Peyer's patch (tissue), 4 donors: Measurements from ENCODE around the gene SLC6A14. TPM values are rescaled to one million over a fixed set of nuclear protein-coding genes. Genes with fewer than 3 reads are reported as not detected.

ENCODE experiments used
- DNase-seq, 3 donors: peaks; one replicate each; pipeline ENCODE4 v3.0.0-alpha.2; 2017 to 2019
- H3K27ac ChIP-seq, 4 donors: fragments of 200-600 bp; sonication (generic); one replicate each; pipeline ENCODE4 v1.5.1; 2016 to 2019
- H3K27me3 ChIP-seq, 2 donors: fragments of 200-600 bp; sonication (generic); one replicate each; pipeline ENCODE4 v1.5.1; 2019
- H3K36me3 ChIP-seq, 3 donors: fragments of 200-600 bp; sonication (generic); one replicate each; pipeline ENCODE4 v1.5.1; 2016 to 2019
- H3K4me1 ChIP-seq, 4 donors: fragments of 200-600 bp; sonication (generic); one replicate each; pipeline ENCODE4 v1.5.1; 2016 to 2019
- H3K4me3 ChIP-seq, 4 donors: fragments of 200-600 bp; sonication (generic); 1 replicate in 3 of 4; 2 replicates in 1 of 4; pipeline ENCODE4 v1.5.1; 2016 to 2019; ENCODE audit warnings: mild to moderate bottlenecking in 1 of 4
- H3K9me3 ChIP-seq, 4 donors: fragments of 200-600 bp; sonication (generic); one replicate each; pipeline ENCODE4 v1.5.1; 2016 to 2019; ENCODE audit warnings: mild to moderate bottlenecking in 1 of 4
- POLR2A ChIP-seq, 2 donors: fragments of 450-650 bp; IDR thresholded peaks; one replicate each; pipeline ENCODE4 v1.5.1; 2017; ENCODE audit warnings: antibody characterized with exemption in 2 of 2, mild to moderate bottlenecking in 2 of 2, moderate library complexity in 2 of 2
- total RNA-seq, 4 donors: library from RNA; depleted of rRNA; stranded (reverse); fragments of >200 nt; gene quantifications; one replicate each; pipeline ENCODE4 v1.1.0, GENCODE V29; 2016
- TF ChIP-seq, protein P1 (sequence below), 6 experiments: fragments of 450-650 bp in 4 of 6; fragments of 200-600 bp in 2 of 6; sonication (generic) in 1 of 6; IDR thresholded peaks; one replicate each; pipeline ENCODE4 v1.5.1; 2017 to 2019; ENCODE audit warnings: antibody characterized with exemption in 6 of 6, mild to moderate bottlenecking in 3 of 6, moderate library complexity in 1 of 6

Gene SLC6A14
- total RNA-seq, 4 donors from 2014 or later, result 0.18 to 0.40 (median 0.28) TPM; not detected in 1

- TF ChIP-seq POLR2A (IDR thresholded peaks at IDR 0.05), result no peak
- TF ChIP-seq, protein P1, sequence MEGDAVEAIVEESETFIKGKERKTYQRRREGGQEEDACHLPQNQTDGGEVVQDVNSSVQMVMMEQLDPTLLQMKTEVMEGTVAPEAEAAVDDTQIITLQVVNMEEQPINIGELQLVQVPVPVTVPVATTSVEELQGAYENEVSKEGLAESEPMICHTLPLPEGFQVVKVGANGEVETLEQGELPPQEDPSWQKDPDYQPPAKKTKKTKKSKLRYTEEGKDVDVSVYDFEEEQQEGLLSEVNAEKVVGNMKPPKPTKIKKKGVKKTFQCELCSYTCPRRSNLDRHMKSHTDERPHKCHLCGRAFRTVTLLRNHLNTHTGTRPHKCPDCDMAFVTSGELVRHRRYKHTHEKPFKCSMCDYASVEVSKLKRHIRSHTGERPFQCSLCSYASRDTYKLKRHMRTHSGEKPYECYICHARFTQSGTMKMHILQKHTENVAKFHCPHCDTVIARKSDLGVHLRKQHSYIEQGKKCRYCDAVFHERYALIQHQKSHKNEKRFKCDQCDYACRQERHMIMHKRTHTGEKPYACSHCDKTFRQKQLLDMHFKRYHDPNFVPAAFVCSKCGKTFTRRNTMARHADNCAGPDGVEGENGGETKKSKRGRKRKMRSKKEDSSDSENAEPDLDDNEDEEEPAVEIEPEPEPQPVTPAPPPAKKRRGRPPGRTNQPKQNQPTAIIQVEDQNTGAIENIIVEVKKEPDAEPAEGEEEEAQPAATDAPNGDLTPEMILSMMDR (IDR thresholded peaks at IDR 0.05), result no peak
- DNase-seq, result no peak
- H3K4me1 ChIP-seq, result no peaks in the 10 kb centered on the region
- H3K36me3 ChIP-seq, result no peaks in the 10 kb centered on the region
- no peak overlapping the region for H3K27ac ChIP-seq
- no peaks in the 10 kb centered on the region for H3K27me3 ChIP-seq
- no peak overlapping the region for H3K4me3 ChIP-seq
- no peaks in the 10 kb centered on the region for H3K9me3 ChIP-seq
Observed at GRCh38 chrX:116417214-116417613, 19.2 kb upstream of the SLC6A14 start.

GRCh38 chrX:116417968-116418367 lies 18.4 kb upstream of the SLC6A14 start:
- H3K27ac ChIP-seq, result no peak overlapping the region
- H3K4me1 ChIP-seq, result no peaks in the 10 kb centered on the region
- H3K27me3 ChIP-seq, result no peaks in the 10 kb centered on the region
- TF ChIP-seq POLR2A (IDR thresholded peaks at IDR 0.05), result no peak
- TF ChIP-seq, protein P1 (IDR thresholded peaks at IDR 0.05), result no peak
- DNase-seq, result no peak
- H3K4me3 ChIP-seq, result no peak overlapping the region
- no peaks in the 10 kb centered on the region for H3K36me3 ChIP-seq
- no peaks in the 10 kb centered on the region for H3K9me3 ChIP-seq

DNA sequence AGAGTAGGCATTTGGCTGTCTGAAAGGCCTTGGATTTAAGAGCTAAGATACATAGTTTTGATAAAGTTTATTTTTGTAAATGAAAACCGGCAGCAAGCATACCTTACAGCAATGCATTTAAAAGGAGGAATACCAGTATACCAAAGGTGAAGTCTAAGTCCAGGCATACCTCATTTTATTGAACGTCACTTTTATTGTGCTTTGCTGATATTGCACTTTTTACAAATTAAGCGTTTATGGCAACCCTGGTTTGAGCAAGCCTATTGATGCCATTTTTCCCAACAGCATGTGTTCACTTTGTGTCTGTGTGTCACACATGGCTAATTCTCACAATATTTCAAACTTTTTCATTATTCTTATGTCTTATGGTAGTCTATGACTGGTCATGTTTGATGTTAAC lies 8.4 kb upstream of the SLC6A14 start:
- H3K4me3 ChIP-seq, result no peak overlapping the region
- H3K36me3 ChIP-seq, result no peaks in the 10 kb centered on the region
- no peak for TF ChIP-seq POLR2A (IDR thresholded peaks at IDR 0.05)
- TF ChIP-seq, protein P1 (IDR thresholded peaks at IDR 0.05), result no peak
- no peaks in the 10 kb centered on the region for H3K4me1 ChIP-seq
- no peaks in the 10 kb centered on the region for H3K9me3 ChIP-seq
- H3K27me3 ChIP-seq, result no peaks in the 10 kb centered on the region
- no peak for DNase-seq
- no peak overlapping the region for H3K27ac ChIP-seq

GRCh38 chrX:116435597-116435996 lies 809 bp upstream of the SLC6A14 start:
- Histone ChIP-seq H3K4me1 (no peaks in the 10 kb centered on the region), H3K36me3 (no peaks in the 10 kb centered on the region), H3K4me3 (no peak overlapping the region), H3K27me3 (no peaks in the 10 kb centered on the region), H3K9me3 (no peaks in the 10 kb centered on the region), H3K27ac (no peak overlapping the region)
- TF ChIP-seq, protein P1 (IDR thresholded peaks at IDR 0.05), result no peak
- TF ChIP-seq POLR2A (IDR thresholded peaks at IDR 0.05), result no peak
- DNase-seq, result no peak

DNA sequence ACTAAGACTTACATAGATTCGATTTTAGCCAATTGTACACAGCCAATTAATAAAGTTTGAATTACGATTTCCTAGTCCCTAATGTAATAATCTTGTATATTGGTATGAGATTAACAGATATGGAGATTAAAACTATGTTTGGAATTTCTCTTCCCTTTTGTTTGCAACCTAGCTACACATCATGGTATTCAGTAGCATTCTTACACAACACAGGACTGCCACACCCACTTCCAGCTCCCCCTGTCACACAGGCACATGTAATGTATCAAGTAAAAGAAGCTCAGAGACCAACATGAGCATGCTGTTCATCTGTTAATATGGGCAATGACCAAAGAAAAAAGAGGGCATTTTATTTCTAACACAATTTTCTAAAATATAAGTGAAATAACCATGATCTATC lies 12.8 kb downstream of the SLC6A14 start:
- no peaks in the 10 kb centered on the region for H3K36me3 ChIP-seq
- TF ChIP-seq, protein P1 (IDR thresholded peaks at IDR 0.05), result no peak
- no peak for TF ChIP-seq POLR2A (IDR thresholded peaks at IDR 0.05)
- H3K27me3 ChIP-seq, result no peaks in the 10 kb centered on the region
- H3K4me1 ChIP-seq, result no peaks in the 10 kb centered on the region
- H3K4me3 ChIP-seq, result no peak overlapping the region
- H3K9me3 ChIP-seq, result no peaks in the 10 kb centered on the region
- H3K27ac ChIP-seq, result no peak overlapping the region
- no peak for DNase-seq

- H3K27me3 ChIP-seq, result no peaks in the 10 kb centered on the region
- H3K27ac ChIP-seq, result no peak within 1 kb of the TSS
- no peaks in the 10 kb centered on the region for H3K36me3 ChIP-seq
- no peaks in the 10 kb centered on the region for H3K4me1 ChIP-seq
- DNase-seq, result no peak
- TF ChIP-seq, protein P1 (IDR thresholded peaks at IDR 0.05), result no peak
- no peak for TF ChIP-seq POLR2A (IDR thresholded peaks at IDR 0.05)
- H3K9me3 ChIP-seq, result no peaks in the 10 kb centered on the region
- no peak within 1 kb of the TSS for H3K4me3 ChIP-seq
Observed at GRCh38 chrX:116462822-116463221, 26.4 kb downstream of the SLC6A14 start, which contains the start of gene CT83. Gene CT83 (minus strand): TSS chrX:116462976. CDS start chrX:116462856, 120 bp downstream.
